HG03103 (cell line): ENCODE data around the gene ASB7.
"Not testable (repeated sequence)": the region's sequence is repeated elsewhere in the genome, so short reads cannot be mapped to it uniquely, and the experiment has no call there.

ENCODE experiments used
- ATAC-seq: cut with Tn5 transposase; IDR thresholded peaks from one replicate; pipeline ENCODE4 v1.9.1; 2021; ENCODE audit warnings: low read depth; ENCODE audit not compliant: unreplicated experiment

ASB7 gene, protein sequence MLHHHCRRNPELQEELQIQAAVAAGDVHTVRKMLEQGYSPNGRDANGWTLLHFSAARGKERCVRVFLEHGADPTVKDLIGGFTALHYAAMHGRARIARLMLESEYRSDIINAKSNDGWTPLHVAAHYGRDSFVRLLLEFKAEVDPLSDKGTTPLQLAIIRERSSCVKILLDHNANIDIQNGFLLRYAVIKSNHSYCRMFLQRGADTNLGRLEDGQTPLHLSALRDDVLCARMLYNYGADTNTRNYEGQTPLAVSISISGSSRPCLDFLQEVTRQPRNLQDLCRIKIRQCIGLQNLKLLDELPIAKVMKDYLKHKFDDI

DNA sequence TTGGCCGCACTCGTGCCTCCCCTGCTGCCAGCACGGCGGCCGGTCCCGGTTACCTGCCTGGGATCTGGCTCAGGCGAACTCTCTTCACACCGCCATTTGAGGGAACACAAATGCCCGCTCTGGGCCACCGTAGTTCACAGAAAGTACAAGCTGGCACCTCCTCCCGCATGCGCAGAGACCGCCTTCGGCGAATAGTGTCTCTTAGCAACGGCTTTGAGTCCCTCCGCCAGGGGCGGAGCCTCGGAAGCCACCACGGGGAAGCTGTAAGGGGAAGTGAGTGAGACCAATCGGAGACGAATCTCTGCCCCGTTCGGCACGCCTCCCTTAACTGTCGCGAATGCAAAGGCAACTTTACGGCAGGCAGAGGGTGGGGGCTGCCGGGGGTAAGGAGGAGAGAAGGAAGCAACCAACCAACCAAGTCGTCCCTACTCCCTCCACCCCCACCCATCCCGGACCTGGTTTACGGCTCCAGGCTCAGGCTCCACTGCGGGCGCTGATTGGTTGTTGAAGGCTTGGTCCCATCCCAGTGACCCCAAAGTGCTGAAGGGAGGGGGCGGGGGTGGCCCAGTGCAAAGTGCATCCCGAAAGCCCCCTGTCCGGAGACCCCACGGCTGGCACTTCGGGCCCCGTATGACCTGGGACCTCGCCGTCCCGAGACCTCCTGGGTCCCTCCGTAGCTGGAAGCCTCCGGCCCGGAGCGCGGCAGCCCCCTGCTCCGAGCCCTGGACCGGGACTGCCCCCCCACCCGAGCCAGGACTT lies at the start of gene ASB7, which contains the start of gene LINS1:
Gene ASB7 (plus strand): TSS at position 526 of the 759 bp plus-strand sequence. CDS start 9,628 bp downstream, outside the sequence.
Gene LINS1 (minus strand): TSS at position 121 of the 759 bp plus-strand sequence. CDS start 21,342 bp downstream, outside the sequence.
- peak; percentile 80 for ATAC-seq

DNA sequence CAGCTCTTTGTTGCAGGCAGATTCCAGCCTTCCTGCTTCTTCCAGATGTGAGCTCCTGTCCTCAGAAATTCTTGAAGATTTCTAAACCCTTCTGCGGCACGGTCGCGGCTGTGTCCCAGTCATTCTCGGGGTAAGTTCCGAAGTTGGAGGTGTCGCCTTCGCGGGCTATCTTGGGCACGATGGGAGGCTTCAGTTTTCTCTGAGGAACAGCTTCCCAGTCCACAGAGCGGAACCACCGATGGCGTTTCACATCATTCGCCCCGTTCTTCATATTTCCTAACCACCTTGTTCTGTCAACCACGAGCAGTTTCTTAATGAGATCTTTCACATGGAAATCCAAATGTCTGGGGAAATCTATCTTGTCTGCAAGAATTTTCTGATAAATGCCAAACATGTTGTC lies 48.9 kb upstream of the ASB7 start:
- ATAC-seq = no peak

DNA sequence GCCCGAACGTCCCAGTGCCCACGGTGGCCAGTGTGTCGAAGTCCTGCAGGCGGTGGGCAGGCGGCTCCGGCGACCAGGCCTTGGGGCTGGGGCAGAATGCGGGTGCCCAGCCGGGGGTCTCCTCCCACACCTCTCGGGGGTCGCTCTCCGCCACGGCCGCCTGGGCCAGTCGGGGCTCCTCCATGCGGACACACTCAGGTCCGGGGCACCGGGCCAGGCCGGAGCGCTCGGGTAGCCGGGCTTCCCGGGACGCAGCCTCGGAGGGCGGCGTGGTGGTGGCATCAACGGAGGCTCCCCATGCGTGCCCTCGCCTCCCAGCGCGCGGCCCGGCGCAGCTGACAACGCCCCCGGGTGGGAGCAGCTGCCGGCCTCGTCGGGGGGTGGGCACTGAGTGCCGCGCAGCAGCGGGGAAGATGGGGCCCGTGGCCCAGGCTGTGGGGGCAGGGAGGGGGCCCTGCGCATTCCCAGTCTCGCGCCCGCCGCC lies 43.6 kb upstream of the ASB7 start:
- no peak for ATAC-seq

DNA sequence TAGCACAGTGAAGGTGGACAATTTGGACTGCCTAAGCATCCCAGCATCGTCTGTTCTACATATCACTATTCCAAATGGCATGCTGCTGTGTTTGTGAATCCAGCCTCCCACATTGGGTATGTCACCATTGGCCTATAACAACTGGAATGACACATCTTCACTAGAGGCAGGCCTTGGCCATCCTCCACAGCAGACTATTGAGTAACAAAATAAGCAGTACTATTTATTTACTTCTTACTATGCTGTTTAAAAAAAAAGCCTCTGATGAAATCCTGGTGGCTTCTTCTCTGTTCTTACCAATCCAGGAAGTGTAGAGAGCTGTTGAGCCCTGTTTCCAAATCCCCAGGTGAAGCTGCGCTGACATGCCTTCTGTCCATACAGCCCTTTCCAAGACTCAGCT lies 43.1 kb upstream of the ASB7 start:
- ATAC-seq = no peak

DNA sequence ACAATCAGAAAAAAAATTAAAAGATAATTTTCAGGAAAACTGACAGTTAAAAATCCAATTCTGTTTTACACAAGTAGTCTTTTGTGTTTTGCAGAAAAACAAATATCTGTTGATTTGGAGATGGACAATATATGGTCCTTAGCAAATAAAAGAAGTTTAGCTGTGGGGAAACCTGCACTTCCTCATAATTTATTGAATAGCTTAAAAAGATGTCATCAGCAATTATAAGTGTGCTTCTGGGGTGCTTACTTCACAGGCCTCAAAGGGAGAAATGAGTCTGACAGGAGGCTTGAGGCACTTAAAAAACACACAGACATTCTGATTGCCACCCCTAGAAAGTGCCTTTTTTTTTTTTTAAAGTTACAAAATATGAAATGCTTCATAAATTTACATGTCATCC lies 42.1 kb upstream of the ASB7 start:
- ATAC-seq = no peak

DNA sequence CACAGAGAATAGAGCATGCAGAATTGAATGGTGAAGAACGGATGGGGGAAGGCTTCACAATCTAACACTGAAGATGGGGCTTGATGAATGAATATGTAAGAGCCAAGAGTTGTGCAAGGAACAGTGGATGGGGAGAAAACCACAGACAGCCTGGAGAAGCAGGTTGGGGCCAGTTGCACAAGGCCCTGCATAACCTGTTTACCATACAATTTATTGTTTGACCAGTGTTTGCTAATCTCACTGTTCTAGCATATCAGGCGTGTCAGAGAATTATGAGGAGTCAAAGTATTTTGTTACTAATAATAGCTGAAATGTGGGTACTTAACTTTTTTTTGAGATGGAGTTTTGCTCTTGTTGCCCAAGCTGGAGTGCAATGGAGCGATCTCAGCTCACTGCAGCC lies 36.8 kb upstream of the ASB7 start:
- no peak for ATAC-seq

DNA sequence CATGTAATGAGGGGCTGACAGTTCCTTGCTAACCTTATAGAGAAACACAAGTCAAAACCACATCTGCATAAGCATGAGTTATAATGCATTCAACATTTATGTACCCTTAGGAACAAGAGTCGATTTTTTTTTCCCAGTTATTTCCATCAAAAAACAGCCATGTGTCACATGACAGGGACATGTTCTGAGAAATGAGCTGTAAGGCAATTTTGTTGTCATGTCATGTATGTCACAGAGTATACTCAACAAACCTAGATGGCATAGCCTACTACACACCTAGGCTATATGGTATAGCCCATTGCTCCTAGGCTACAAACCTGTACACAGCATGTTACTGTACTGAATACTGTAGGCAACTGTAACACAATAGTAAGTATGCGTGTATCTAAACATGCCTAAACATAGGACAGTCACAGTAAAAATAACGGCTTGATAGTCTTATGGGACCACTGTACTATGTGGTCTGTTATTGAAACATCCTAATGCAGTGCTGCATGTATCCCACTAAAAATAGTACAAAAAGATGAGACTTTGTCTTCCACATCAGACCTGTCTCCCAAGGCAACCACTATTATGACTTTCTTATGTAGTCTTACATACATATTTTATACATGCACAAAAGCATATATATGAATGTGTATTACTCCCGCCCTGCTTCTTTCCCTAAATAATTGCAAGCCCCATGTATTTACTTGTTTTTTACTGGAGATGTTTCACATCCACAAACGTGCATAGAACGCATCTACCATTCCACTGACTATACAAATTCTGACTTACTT lies 35.4 kb upstream of the ASB7 start:
- ATAC-seq = no peak

DNA sequence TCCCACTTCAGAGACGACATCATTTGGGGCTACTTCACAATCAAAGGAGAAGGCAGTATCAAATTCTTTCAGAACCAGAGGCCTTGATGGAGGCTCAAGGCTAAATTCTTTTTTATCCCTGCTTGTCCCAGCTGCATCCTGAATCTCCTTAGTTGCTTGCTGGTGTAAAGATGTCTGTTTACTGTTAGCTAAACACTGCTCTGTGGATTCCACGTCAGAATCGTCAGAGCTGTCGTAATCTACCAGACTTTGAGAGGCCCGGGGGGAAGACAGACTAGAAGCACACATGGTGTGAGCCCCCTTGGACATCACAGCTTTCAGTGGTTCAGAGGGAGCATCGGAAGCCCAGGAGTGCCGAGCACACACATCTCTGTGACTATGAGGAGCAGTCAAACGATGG lies 33.0 kb upstream of the ASB7 start:
- no peak for ATAC-seq

DNA sequence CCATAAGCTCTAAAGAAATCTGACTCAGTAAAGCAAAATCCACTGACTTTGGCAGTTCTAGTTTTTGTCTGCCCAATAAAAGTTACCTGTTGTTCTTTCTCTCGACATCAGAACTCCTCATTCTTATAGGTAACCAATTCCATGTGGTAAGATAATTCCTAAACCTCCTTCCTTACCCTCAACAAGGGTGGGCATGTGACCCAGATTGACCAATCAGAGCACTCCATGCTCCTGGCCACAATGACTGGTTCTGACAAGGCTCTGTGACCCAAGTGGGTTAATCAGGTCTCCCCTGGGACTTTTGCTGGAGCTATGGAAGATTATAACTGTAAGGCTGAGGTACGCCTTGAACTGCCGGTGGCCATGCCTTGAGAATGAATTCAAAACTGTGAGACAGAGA lies 32.1 kb upstream of the ASB7 start:
- ATAC-seq = peak; percentile 23

DNA sequence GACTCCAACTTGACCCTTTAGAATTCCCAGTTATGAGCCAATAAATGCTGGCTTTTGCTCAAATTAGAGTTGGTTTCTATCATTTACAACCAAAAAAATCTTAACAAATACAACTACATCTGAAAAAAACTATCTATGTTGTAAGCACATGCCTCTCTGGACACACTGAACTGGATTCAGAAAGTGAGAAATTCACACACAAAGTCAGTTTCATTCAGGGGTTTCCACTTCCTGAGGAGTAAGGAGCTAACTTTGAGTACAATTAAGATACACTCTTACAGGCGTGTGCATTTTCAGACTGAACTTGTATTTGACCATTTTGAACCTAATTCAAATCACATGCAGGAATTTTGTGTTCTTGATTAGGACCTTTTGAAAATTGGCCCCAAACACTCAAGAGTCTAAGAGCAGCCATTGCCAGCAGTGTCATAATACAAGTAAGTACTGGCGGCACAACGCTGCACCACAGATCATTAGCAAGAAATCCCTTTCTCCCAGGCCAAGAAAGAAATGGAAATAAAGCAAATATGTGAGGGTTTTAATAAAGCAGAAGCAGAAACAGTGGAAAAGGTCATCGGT lies 31.6 kb upstream of the ASB7 start:
- peak; percentile 92 for ATAC-seq

DNA sequence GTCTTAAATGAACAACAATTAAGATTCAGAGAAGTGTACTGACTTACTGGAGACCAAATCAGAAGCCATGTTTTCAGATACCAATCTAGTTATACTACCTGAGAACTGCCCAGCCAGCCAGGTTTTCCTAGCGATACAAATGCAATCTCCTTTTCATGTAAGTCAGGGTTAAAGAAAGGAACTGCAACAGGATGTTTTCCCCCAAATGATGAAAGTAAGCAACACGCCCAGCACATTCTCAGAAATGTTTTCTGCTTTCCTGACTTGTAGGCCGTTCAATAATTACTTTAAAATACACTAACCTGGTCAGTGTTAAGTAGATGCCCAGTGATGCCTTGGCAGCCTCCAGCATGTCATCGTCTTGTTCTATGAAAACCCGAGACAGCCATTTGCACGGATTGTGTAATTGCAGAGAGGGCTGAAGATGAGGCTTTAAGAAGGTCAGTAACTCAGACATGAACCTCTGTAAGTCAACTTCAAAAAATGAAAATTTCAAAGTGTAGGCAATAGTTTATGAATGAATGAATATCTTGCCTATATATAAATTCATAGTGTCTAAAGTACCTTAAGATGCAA lies 30.7 kb upstream of the ASB7 start:
- ATAC-seq = no peak

DNA sequence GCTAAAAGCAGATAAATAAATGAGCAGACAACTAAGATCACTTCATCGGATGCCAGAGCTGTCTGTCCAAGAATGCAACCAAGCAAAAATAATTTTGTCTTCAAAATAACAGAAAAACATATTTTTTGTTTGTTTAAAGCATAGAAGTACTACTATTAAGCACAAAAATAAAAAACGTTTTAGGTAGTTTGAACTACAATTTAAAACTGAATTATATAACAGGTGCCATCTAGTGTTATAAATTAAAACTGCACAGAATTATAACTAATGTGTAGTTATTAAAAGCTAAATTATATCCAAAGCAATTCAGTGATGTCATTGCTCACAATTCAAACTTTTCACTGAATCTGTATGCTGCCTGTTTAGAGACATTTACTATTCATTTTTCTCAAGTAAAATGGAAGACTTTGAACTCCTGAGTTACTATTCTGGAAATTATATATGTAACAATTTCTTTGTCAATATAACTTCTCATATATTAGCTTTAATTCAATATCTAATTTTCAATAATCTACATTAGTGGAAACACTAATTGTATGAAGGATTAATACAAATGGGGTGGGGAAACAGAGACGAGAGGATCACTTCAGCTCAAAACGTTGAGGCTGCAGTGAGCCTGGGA lies 29.9 kb upstream of the ASB7 start:
- ATAC-seq = no peak

DNA sequence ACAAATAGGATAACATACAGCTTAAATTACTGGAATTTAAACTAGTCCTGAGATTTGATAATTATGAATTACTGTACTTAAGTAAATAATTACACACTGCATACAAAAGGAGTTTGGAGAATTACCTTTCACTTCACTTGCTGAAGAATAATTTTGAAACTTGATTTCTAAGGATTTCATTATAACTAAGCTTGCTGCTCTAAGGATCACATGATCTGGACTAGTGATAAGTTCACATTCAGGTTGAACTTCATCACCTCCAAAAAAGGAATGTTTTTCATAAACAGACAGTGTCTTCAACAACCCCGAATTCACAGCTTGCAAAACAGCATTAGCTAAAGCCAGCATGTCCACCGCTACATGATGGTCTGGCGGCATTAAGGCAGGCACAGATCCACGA lies 28.9 kb upstream of the ASB7 start:
- no peak for ATAC-seq

DNA sequence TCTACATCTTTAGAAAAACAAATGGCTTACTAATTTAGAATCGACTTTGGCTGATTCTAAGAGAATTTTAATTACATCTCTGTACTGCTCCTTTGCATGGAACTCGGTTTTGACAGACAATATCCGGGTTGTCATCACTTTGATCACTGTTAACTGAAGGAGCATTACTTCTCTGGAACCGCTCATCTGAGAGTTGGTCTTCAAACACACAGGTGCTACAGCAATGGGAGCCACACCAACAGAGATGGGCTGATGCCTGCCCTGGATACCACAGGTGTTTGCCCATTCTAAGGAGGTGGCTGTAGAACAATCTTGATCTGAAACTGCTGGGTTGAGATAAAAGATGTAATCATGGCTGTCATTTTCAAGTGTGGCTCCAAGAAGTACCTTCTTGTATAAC lies 22.0 kb upstream of the ASB7 start:
- no peak for ATAC-seq

DNA sequence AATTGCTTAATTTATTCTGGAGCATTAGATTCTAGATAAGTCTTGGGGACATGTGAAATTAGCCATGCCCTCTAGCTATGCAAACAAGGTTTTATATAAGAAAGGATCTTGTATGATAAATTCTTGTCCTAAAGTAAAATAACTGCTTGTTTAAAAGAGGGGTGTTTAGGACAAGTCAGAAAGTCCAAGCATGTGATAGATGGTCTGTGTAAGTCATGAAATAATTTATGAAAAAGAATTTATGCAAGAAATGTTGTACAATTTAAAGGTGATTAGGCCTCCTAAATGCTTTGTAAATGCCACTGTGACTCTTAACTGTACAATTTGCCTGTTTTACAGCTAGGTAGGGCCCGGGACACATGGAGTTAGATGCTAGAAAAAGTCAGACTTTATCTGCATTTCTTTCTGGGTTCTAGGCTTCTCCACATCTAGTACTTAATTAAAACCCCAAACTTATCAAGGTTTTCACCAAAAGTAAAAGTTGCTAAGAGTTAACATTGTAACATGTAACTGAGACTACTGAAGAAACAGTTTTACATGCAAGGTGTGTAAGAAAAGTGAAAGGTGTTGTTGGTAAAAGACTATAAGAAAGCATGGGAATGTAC lies 13.6 kb upstream of the ASB7 start:
- no peak for ATAC-seq

DNA sequence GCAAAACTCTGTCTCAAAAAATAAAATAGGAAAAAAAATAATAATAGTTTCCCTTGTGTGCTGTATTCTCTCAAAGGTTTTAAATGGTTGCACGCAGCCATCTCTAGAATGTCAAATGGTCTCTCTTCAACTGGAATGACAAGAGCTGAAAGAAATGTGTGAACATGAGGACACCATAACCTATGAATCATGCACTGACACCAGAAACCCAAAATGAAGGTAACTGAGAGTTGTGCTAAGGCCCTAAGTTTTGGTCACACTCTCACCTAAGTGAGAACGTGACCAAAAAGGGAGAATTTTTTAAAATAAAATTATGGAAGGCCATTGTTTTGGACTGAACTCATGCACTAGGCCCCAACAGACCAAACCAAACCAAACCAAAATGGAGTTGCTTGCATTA lies 11.2 kb upstream of the ASB7 start:
- not testable (repeated sequence) for ATAC-seq

DNA sequence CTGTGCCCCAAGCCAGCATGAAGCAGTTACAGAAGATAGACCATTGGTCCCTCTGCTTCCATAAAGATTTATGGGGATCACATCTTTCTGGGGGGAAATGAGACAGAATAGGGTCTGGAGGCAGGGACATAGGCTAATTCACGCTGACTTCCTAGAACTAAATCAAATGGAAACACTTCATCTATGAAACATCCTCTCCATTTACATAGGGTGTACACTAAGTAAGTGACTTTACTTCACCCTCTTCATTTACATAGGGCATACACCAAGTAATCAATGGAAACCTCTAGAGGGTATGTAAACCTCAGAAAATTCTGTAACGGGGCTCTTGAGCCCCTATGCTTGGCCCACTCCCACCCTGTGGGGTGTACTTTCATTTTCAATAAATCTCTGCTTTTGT lies 10.6 kb upstream of the ASB7 start:
- ATAC-seq = no peak

DNA sequence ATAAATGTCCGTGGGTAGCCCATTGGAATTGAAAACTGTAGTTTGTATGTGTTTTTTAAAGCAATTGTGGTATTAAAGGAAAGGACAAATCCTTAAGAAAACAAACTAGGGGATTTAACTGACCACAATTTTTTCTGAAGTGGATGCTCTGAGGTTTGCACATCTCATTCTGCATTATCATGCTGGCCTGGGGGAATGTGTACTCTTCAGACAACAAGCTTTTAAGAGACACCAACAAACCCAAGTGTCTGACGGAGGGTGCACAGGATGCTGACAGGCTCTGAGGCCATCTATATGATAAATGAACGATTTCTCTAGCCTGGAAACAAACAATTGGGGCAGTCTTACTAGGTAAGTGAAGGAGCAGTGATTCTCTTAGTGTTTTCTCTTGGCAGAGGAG lies 9.5 kb upstream of the ASB7 start:
- ATAC-seq = no peak

DNA sequence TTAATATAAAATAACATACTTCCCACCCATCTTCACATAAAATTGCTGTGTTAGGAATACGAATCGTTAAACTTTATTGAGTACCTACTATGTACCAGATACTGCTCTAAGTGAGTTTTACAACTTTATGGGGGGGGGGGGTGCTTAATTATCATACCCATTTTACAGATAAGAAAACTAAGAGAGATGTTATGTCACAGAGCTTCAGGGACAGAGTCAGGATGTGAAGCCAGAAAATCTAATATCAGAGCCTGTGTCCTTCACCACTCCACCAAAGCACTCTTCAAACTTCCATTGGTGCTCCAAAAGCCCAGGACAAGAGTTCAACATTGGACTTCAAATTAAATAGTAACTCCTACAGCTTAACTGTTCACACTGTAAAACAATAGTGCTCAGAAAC lies 9.0 kb upstream of the ASB7 start:
- ATAC-seq = no peak

DNA sequence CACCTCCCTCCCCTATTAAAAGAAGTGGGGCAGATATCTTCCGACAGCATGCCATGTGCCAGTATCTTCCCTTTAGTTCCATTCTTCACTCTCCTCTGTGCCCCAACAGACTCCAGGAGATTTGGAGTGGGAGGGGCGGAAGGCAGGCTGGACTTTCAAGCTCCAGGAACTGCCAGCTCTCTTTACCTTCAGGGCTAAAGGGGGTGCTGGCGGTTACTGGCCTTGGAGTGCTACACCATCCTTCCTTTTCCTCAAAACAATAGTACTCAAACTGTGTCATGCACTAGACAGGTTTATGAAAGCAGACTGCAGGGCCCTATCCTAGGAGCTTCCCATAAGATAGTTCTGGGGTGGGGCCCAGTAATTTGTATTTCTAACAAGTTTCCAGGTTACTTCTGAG lies 6.4 kb upstream of the ASB7 start:
- ATAC-seq = no peak
